NCI-H1694 treated with DMSO at 0.1 percent for 48 hours (cell line): Measurements from ENCODE around the gene ARHGEF4.

Experiments used
- DNase-seq: peaks from one replicate; lab custom pipeline; 2025; lab: John Stamatoyannopoulos, UW

Gene ARHGEF4

GRCh38 chr2:131093696-131094462, 257.2 kb downstream of the ARHGEF4 start:
- no peak for DNase-seq

- DNase-seq: no peak
Observed at GRCh38 chr2:131094463-131095281, 258.0 kb downstream of the ARHGEF4 start.
